HepG2 (cell line): ENCODE results near the gene STUB1. TPM values are rescaled to one million over a fixed set of nuclear protein-coding genes. Genes with fewer than 3 reads are reported as not detected.

Experiments
- ATF1 ChIP-seq: IDR thresholded peaks from 2 replicates; pipeline ENCODE4 v1.6.1; 2016; ENCODE audit warnings: mild to moderate bottlenecking, control low read depth
- CENPT ChIP-seq: sonication (generic); formaldehyde crosslinking; IDR thresholded peaks from 2 replicates; pipeline ENCODE4 v1.8.0; 2022; ENCODE audit warnings: low read depth, mild to moderate bottlenecking, moderate library complexity, missing genetic modification reagents
- EEA1 ChIP-seq: sonication (generic); formaldehyde crosslinking; IDR thresholded peaks from 2 replicates; pipeline ENCODE4 v1.5.1; 2020; ENCODE audit warnings: mild to moderate bottlenecking, missing genetic modification reagents, borderline replicate concordance
- ERF ChIP-seq: IDR thresholded peaks from 2 replicates; pipeline ENCODE4 v1.6.1; 2018; ENCODE audit warnings: missing biosample characterization, missing genetic modification reagents
- FOXA1 ChIP-seq, 2 experiments: fragments of 450-650 bp in 1 of 2; sonication (generic) in 1 of 2; formaldehyde crosslinking in 1 of 2; IDR thresholded peaks; 2 replicates each; pipeline versions ENCODE4 v1.4.0 to v1.6.1; 2016 to 2020; ENCODE audit warnings: missing genetic modification reagents in 1 of 2
- GLI4 ChIP-seq: sonication (generic); formaldehyde crosslinking; IDR thresholded peaks from 2 replicates; pipeline ENCODE4 v1.5.1; 2020; ENCODE audit warnings: missing genetic modification reagents, mild to moderate bottlenecking, moderate library complexity, borderline replicate concordance
- NBN ChIP-seq: fragments of 450-650 bp; conservative IDR thresholded peaks from 2 replicates; pipeline ENCODE4 v1.6.1; 2017
- NFKB2 ChIP-seq: sonication (generic); formaldehyde crosslinking; IDR thresholded peaks from 2 replicates; pipeline ENCODE4 v1.4.0; 2020; ENCODE audit warnings: missing genetic modification reagents, borderline replicate concordance
- NPAS2 ChIP-seq: sonication (generic); formaldehyde crosslinking; IDR thresholded peaks from 2 replicates; pipeline ENCODE4 v1.8.0; 2022; ENCODE audit warnings: mild to moderate bottlenecking, missing genetic modification reagents, borderline replicate concordance
- PCBP1 ChIP-seq: fragments of 200-400 bp; formaldehyde crosslinking; IDR thresholded peaks from 2 replicates; pipeline ENCODE4 v1.6.1; 2017; ENCODE audit warnings: mild to moderate bottlenecking, low read depth, low read length, borderline replicate concordance
- RFXAP ChIP-seq: sonication (generic); formaldehyde crosslinking; IDR thresholded peaks from 2 replicates; pipeline ENCODE4 v1.4.0; 2020; ENCODE audit warnings: missing genetic modification reagents, borderline replicate concordance
- SMAD3 ChIP-seq: sonication (generic); formaldehyde crosslinking; IDR thresholded peaks from 2 replicates; pipeline ENCODE4 v1.4.0; 2020; ENCODE audit warnings: missing genetic modification reagents
- SMC3 ChIP-seq: IDR thresholded peaks from 2 replicates; pipeline ENCODE4 v1.6.1; 2011; ENCODE audit warnings: low read length, improper control_type of control experiment
- SNAPC2 ChIP-seq: sonication (generic); formaldehyde crosslinking; IDR thresholded peaks from 2 replicates; pipeline ENCODE4 v1.8.1; 2022; ENCODE audit warnings: mild to moderate bottlenecking, missing genetic modification reagents
- TARDBP ChIP-seq: sonication (generic); formaldehyde crosslinking; IDR thresholded peaks from 2 replicates; pipeline ENCODE4 v1.8.0; 2022; ENCODE audit warnings: mild to moderate bottlenecking, missing genetic modification reagents
- TP53 ChIP-seq: sonication (generic); formaldehyde crosslinking; conservative IDR thresholded peaks from 2 replicates; pipeline ENCODE4 v1.4.0; 2020; ENCODE audit warnings: missing genetic modification reagents
- ZFP37 ChIP-seq: sonication (generic); formaldehyde crosslinking; IDR thresholded peaks from 2 replicates; pipeline ENCODE4 v1.4.0; 2020; ENCODE audit warnings: missing genetic modification reagents, borderline replicate concordance
- ZFYVE20 ChIP-seq: sonication (generic); formaldehyde crosslinking; IDR thresholded peaks from 2 replicates; pipeline ENCODE4 v1.8.0; 2023; ENCODE audit warnings: low read depth, mild to moderate bottlenecking, moderate library complexity, missing genetic modification reagents, borderline replicate concordance
- ZMAT3 ChIP-seq: sonication (generic); formaldehyde crosslinking; conservative IDR thresholded peaks from 2 replicates; pipeline ENCODE4 v1.7.0; 2021; ENCODE audit warnings: missing genetic modification reagents
- ZNF441 ChIP-seq: sonication (generic); formaldehyde crosslinking; IDR thresholded peaks from 2 replicates; pipeline ENCODE4 v1.7.0; 2021; ENCODE audit warnings: missing genetic modification reagents, borderline replicate concordance
- ZNF501 ChIP-seq: sonication (generic); formaldehyde crosslinking; IDR thresholded peaks from 2 replicates; pipeline ENCODE4 v1.5.1; 2020; ENCODE audit warnings: mild to moderate bottlenecking, moderate library complexity, missing genetic modification reagents
- ZNF615 ChIP-seq: sonication (generic); formaldehyde crosslinking; IDR thresholded peaks from 2 replicates; pipeline ENCODE4 v1.5.0; 2020; ENCODE audit warnings: mild to moderate bottlenecking, missing genetic modification reagents, borderline replicate concordance
- polyA plus RNA-seq, 8 experiments: library from polyadenylated mRNA; depleted of rRNA in 3 of 8; stranded (reverse) in 7 of 8; unstranded in 1 of 8; fragments of >200 nt; fragmentation: Illumina TruSeq in 4 of 8; extraction: Trizol in 4 of 8; gene quantifications; 2 replicates each; pipeline versions ENCODE4 v1.2.1 to v1.2.3, GENCODE V29; 2011 to 2016; ENCODE audit warnings: low read depth in 4 of 8, missing spikeins in 1 of 8, mixed read lengths in 1 of 8; ENCODE audit not compliant: insufficient read depth in 1 of 8
- total RNA-seq, 5 experiments: library from RNA; depleted of rRNA; stranded (reverse); fragments of >200 nt; fragmentation: Illumina TruSeq; extraction: Trizol; gene quantifications; 2 replicates each; pipeline ENCODE4 v1.2.3, GENCODE V29; 2016; ENCODE audit warnings: low read depth in 1 of 5
- TF ChIP-seq, protein P1 (sequence below): sonication (generic); formaldehyde crosslinking; IDR thresholded peaks from 2 replicates; pipeline ENCODE4 v1.8.0; 2023; ENCODE audit warnings: mild to moderate bottlenecking, missing genetic modification reagents
- TF ChIP-seq, protein P2 (sequence below): sonication (generic); formaldehyde crosslinking; IDR thresholded peaks from 2 replicates; pipeline ENCODE4 v1.8.0; 2022; ENCODE audit warnings: mild to moderate bottlenecking, missing genetic modification reagents, moderate library complexity
- TF ChIP-seq, protein P3 (sequence below): sonication (generic); formaldehyde crosslinking; conservative IDR thresholded peaks from 2 replicates; pipeline ENCODE4 v1.8.0; 2022; ENCODE audit warnings: mild to moderate bottlenecking, moderate library complexity, missing genetic modification reagents
- TF ChIP-seq, protein P4 (sequence below): sonication (generic); formaldehyde crosslinking; IDR thresholded peaks from 2 replicates; pipeline ENCODE4 v1.5.1; 2020; ENCODE audit warnings: mild to moderate bottlenecking, missing genetic modification reagents, borderline replicate concordance

STUB1 gene
- total and polyA plus RNA-seq, 2 of the 13 experiments (the other 11 are each of a cell fraction or from before 2014, with no cell fraction given) = 52.9 to 78.2 TPM

DNA sequence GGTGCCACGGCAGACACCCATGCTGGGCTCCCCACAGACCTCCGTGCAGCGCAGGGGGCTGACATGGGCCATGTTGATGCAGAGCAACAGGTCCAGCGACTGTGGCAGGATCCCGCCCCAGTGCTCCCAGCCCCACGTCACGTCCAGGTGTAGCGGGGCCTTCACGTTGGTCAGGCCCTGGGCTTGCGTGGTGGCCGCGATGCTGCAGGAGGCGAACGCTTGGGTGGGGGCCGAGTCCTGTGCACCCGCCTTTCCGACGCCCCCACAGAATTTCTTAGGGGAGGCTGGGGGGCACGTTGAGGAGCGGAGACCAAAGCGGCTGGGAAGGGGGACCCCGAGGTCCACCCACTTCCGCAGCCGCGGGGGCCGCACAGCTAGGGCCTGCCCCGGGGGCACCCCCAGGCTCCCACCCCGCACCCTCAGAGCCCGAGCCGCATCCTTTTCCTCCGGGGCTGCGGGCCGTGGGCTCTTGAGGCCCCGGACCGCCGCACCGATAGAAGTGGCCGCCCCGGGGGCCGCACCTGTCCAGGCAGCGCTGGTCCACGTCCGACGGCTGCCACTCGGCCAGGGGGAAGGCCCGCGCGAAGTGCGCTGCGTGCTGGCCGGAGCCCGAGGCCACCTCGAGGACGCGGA, 44.5 kb upstream of the STUB1 start (continued):
- no peak for TF ChIP-seq SMAD3
- no peak for TF ChIP-seq SMC3
- TF ChIP-seq GLI4 = no peak
- TF ChIP-seq NBN = no peak
- TF ChIP-seq, protein P1, sequence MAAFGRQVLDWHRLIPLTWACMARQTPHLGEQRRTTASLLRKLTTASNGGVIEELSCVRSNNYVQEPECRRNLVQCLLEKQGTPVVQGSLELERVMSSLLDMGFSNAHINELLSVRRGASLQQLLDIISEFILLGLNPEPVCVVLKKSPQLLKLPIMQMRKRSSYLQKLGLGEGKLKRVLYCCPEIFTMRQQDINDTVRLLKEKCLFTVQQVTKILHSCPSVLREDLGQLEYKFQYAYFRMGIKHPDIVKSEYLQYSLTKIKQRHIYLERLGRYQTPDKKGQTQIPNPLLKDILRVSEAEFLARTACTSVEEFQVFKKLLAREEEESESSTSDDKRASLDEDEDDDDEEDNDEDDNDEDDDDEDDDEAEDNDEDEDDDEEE = no peak
- TF ChIP-seq ZFYVE20 (CRISPR knock-in tag) = no peak
- no peak for TF ChIP-seq ZNF615 (CRISPR knock-in tag)
- TF ChIP-seq FOXA1 (IDR thresholded peaks at IDR 0.05) = no peak
- TF ChIP-seq FOXA1 (CRISPR knock-in tag; IDR thresholded peaks at IDR 0.05) = no peak
- no peak for TF ChIP-seq CENPT (CRISPR knock-in tag)
- TF ChIP-seq NPAS2 (CRISPR knock-in tag) = no peak
- TF ChIP-seq ZNF501 (CRISPR knock-in tag) = no peak
- no peak for TF ChIP-seq PCBP1
- no peak for TF ChIP-seq ERF (CRISPR knock-in tag)
- TF ChIP-seq, protein P2, sequence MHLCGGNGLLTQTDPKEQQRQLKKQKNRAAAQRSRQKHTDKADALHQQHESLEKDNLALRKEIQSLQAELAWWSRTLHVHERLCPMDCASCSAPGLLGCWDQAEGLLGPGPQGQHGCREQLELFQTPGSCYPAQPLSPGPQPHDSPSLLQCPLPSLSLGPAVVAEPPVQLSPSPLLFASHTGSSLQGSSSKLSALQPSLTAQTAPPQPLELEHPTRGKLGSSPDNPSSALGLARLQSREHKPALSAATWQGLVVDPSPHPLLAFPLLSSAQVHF = no peak
- peak; percentile 63; the same call in 1 of the 2 replicates for TF ChIP-seq ZMAT3 (CRISPR knock-in tag)
- TF ChIP-seq, protein P3, sequence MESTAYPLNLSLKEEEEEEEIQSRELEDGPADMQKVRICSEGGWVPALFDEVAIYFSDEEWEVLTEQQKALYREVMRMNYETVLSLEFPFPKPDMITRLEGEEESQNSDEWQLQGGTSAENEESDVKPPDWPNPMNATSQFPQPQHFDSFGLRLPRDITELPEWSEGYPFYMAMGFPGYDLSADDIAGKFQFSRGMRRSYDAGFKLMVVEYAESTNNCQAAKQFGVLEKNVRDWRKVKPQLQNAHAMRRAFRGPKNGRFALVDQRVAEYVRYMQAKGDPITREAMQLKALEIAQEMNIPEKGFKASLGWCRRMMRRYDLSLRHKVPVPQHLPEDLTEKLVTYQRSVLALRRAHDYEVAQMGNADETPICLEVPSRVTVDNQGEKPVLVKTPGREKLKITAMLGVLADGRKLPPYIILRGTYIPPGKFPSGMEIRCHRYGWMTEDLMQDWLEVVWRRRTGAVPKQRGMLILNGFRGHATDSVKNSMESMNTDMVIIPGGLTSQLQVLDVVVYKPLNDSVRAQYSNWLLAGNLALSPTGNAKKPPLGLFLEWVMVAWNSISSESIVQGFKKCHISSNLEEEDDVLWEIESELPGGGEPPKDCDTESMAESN = no peak
- TF ChIP-seq NFKB2 (CRISPR knock-in tag) = no peak; the same call in 1 of the 2 replicates
- no peak for TF ChIP-seq TP53 (CRISPR knock-in tag)
- TF ChIP-seq, protein P4, sequence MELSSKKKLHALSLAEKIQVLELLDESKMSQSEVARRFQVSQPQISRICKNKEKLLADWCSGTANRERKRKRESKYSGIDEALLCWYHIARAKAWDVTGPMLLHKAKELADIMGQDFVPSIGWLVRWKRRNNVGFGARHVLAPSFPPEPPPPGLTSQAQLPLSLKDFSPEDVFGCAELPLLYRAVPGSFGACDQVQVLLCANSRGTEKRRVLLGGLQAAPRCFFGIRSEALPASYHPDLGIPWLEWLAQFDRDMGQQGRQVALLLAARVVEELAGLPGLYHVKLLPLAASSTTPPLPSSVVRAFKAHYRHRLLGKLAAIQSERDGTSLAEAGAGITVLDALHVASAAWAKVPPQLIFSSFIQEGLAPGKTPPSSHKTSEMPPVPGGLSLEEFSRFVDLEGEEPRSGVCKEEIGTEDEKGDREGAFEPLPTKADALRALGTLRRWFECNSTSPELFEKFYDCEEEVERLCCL (CRISPR knock-in tag) = no peak
- no peak for TF ChIP-seq TARDBP (CRISPR knock-in tag)
- TF ChIP-seq SNAPC2 (CRISPR knock-in tag) = no peak
- TF ChIP-seq ZFP37 (CRISPR knock-in tag) = no peak
- no peak for TF ChIP-seq ATF1 (CRISPR knock-in tag)
- TF ChIP-seq EEA1 (CRISPR knock-in tag) = no peak
- no peak for TF ChIP-seq RFXAP (CRISPR knock-in tag)
- TF ChIP-seq ZNF441 (CRISPR knock-in tag) = no peak
